GM15510 (cell line): Measurements from ENCODE around the gene SEMA3D.

ENCODE experiments used
- POLR2A ChIP-seq: IDR thresholded peaks from 3 replicates; pipeline ENCODE4 v1.6.1; 2011; ENCODE audit warnings: borderline replicate concordance; ENCODE audit not compliant: insufficient read length; ENCODE audit errors: extremely low read depth

The SEMA3D gene

DNA sequence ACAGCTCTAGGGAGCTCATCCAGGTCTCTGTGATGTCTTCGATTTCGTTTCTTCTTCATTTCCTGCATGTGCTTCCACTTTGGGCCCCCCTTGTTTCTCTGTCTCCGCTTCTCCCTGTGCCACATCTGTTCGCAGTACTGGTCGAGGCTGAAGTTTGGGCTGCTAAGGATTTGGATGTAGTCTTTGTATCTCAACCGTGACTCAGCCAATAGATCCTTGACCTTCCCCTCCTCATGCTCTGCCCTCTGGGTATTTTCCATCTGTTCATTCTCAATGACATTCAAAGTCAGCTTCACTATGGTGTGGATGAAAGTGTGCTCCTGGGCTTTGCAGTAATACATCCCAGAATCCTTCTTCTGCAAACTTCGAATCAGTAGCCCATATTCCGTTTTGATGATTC lies 187.4 kb downstream of the SEMA3D start:
- no peak for TF ChIP-seq POLR2A

DNA sequence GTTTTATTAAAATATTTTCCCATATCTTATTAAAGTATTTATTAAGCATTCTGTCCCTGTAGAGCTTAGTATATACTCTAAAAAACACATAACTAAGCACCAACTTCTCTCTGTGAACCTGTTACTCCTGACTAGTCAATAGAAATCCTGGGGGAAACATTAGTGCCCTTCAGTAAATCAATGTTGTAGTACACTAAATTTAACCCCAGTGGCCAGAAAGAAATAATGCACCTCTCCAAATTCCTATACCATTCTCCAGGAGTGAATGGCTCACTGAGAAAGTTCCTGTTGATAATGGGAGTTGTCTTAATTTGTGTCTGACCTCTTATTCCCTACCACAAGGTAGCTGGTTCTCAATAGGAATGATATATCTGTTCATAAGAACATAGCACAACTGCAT lies 188.2 kb downstream of the SEMA3D start:
- TF ChIP-seq POLR2A = no peak

DNA sequence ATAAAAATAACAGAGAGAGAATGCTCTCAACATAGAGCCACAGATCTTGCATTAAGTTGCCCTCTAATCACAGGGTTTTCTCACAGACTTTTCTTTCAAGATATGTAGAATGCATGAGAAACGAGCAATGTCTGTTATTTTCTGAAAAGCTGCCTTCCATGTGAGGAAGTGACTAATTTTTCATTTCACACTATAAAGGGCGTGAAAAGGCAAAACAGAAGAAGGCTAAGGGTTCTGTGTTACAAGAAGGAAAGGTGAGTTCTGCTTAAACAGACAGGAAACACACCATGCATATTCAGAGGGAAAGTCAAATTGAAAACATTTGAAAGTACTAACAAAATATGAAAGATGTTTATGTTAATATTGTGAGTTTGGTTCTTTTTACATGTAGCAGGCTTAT lies 189.2 kb downstream of the SEMA3D start:
- TF ChIP-seq POLR2A = no peak

DNA sequence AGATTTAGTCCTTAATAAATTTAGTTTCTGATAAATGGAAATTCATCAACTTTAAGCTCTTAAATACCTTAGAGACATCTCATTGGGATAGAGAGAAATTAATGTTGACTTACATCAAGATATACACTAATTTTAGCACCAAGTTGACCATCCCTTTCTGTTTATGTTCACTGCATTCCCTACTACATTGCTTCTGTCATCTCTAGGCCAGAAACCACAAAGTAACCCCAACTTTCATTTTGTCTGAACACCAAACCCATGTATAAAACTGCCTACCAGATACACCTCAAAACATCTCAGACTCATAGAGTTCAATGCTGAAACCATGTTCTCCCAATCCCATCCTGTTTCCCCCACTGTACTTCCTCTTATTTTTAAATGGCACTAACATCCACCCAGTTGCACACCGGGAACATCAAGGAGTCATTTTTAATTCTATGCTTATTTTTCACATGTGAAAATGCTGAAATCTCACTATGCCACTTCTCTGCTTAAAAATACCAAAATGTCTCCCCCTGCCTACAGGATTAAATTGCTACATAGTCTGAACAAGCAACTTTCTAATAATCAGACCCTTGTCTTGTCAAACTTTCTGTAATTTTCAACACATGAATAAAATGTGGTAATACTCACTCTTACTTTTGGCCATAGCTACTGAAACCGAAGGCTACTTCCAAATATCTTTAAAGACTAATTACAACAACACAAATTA lies 201.6 kb downstream of the SEMA3D start:
- TF ChIP-seq POLR2A = no peak

DNA sequence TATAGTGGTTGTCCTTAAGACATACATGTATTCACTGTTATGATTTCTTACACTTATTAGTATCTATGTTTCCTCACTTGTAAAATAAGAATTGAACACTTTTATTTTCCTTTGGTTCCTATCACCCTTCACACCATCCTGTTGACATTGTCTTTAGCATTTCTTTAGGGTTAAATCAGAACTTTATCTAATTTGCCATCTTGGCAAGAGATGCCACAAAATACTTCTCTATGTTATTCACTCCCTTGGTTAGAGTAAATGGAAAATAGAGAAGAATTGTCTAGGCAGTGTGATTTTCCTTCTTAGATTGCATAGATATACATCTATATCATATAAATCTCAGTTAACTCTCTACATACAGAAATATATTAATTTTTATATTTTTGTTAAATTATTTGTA lies 204.7 kb downstream of the SEMA3D start:
- no peak for TF ChIP-seq POLR2A

DNA sequence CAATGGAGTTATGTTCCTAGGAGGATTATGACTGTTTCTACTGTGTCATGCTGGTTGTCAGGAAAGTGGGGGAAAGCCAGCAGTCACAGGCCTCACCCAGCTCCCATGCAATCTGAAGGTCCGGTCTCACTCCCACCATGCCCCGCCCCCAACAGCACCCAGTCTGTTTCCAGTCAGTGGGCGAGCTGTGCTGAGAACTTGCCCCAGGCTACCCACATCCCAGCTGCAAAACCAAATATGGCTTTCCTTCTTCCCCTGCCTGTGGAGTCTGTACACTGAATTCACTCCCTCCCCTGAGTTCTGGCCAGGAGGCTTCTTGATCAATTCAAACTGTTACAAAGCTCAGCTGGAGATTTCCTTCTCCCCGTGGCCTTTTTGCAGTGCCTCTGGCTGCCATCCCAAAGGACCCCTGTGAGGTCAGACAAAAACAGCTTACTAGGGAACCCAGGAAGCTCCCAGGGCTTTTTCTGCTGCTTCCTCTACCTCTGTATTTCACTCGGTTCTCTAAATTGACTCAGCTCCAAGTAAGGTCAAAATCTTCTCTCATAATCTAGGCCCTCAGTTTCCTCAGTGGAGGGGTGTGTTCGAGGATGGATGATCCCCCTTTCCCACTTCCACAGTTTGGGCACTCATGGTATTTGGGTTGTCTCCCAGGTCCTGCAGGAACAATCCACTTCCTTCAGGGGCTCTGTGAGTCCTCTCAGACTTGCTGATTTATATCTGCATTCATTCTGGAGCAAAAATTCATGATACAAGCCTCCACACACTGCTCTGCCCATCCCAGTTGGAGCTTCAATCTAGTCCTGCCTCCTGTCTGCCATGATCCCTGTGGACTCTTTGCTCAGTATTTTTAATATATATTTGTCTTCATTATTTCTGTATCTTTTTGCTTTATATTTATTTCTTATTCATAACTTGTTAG lies 205.5 kb downstream of the SEMA3D start:
- TF ChIP-seq POLR2A = no peak

DNA sequence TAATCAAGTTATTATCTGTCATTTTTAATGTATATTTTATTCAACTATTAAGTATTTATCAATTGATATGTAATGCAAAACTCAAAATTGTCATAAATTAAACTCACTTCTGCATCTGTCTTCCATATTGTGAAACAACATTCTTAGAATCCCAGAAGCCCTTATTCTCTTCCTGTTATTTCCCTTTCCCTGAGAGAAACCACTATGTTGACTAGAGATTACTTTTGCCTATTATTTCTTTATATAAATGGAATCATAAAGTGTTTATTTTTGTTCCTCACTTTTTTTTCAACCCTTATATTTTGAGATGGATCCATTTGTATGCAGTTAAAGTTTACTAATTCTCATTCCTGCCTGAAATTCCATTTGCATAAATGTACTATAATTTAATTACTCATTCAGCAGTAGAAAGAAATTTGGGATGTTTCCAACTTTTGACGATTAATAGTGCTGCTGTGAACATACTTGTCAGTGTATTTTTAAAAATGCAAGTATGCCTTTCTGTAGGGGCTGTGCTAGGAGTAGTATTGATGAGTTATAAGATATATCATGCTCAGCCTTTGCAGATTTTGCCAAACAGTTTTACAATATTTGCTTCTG lies 211.2 kb downstream of the SEMA3D start:
- TF ChIP-seq POLR2A = no peak

DNA sequence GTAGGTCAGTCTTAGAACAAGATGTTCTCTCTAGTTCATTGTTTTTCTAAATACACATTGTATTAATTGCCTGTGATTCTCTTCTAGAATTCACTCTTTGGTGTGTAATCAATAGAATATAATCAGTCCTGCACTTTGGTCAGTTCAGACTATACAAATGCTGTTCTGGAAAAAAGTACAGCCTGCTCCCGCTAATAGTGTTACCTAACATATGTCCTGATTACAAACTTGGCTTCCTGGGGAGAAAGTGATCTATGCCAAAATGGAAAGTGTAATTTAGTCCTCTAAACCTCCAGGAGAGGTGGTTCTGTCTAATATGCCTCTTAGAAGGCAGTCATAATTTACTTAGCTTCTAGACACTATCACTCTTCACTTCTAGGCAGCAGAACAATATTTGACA lies 215.5 kb downstream of the SEMA3D start:
- no peak for TF ChIP-seq POLR2A

DNA sequence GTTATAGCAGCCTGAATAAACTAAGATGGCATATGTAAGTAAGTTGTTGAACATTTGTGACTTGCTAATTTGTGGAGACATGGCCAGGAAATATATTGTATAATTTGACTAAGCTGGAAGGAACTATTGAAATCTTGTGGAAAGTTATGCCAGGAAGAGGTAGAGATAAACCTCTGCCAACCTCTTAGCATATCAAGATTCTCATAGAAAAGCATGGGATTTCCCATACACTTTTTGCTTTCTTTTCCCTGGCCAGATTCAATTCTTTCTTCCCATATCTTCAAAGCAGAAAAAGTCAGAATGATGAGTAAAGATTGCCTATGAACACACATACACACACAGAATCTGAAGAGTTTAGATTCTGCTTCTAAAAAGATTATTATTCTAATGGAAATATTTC lies 216.2 kb downstream of the SEMA3D start:
- TF ChIP-seq POLR2A = no peak

DNA sequence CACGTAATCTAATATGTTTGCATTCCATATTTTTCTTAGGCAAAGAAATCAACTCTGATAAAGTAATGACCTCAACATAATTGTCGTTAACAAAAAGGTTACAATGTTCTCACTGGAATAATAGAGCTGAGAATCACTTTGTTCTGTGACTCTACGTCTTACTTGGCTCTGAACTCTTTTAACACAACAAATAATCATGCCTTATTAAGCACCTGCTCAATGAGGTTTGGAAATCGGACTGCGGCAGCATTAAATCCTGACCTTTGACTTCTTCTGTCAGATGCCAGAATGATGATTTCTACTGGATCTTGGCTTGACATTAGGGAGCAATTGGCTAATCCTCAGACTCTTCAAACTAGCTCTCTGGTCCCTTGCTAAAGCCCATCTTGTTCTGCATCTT lies 233.6 kb downstream of the SEMA3D start:
- no peak for TF ChIP-seq POLR2A

DNA sequence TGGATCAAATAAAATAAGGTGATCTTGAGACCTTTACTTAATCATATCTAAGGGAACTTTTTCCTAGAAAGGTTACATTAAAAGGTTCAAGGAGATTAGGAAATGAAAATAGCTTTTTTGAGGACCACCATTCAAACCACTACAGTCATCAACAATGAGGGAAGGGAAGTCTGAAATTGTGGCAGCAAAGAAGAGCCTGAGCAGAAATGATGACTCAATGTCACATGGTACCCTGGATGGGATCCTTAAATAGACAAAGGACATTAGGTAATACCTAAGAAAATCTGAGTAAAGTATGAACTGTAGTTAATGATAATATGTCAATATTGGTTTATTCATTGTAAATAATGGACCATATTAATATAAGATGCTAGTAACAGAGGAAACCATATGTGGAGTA lies 236.0 kb downstream of the SEMA3D start:
- no peak for TF ChIP-seq POLR2A

DNA sequence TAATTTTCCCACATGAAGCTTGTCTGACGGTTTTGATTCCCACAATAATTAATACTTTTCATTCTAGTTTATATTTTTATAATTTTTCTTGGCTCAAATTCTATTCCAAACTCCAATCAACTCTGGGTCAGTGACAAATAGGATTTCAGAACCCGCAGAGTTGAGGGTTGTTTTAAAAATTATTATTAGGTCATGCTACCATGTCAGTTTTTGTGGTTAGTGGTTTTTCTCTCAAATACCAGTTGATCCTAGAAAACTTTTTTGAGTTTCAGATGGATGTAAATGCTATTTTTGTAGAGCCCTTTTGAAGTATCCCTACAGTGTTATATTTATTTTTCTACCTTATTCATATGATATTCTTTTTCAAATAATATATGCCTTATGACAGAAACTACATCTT lies 237.4 kb downstream of the SEMA3D start:
- TF ChIP-seq POLR2A = no peak

DNA sequence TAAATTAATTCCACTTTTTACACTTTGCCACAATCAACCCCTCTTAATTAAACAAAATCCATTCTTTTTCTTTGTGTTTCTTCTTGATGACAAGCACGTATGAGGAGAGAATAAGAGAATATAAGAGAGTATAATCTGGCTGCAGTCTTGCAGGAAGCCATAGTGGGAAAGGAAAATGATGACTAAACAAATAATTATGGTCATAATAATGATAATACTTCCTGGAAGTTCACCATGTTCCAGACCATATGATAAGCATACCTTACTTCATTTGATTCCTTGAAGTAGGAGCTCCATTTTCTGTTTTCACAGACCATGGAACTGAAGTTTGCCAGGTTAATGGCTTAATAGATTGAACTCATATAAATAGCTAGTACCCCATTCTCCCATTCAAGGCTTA lies 237.8 kb downstream of the SEMA3D start:
- no peak for TF ChIP-seq POLR2A

DNA sequence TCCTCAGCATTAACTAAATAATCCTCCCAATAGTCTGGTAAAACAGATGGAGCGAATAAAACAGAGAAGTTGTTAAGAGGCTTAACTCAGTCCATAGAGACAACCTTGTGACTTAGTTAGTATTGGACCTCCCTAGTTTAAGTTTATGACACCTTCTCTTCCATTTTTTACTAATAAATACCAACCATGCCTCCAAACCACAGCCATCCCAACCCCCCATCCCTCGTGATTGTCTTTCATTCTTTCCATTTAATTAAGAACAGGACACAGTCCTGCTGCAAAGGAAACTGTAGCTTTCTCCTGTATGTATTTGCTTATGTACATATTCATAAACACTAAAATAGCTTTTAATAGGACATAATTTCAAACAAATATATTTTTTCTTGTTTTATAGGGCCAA lies 238.2 kb downstream of the SEMA3D start:
- no peak for TF ChIP-seq POLR2A

DNA sequence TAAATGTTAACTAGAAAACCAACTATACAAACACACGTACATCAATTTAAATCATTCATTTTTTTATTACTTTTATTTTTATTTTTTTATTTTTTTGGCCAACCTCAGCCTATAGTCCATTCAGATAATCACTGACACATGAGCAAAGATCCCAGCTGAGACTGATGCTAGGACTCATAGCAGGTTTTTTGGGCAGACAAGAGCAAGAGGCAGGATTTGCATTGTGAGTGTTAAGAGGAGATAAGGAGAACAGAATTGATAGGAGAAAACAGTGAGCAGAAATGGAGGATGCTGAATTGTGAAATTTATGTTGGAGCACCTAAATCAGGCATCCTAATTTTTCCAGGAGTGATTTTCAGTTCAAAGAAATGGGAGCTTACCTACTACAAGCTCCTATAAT lies 240.3 kb downstream of the SEMA3D start:
- TF ChIP-seq POLR2A = no peak
